Measurements from ENCODE around the gene HOXA11.

Gene HOXA11

GRCh38 chr7:27187475-27188385, 2.7 kb upstream of the HOXA11 start:
- no peak for DNase-seq (ENCODE audit: low read depth in 2 of 2)
- TF ChIP-seq CTCF (IDR thresholded peaks at IDR 0.05; ENCODE audit: low read depth, low read length), result no peak
- H3K4me3 ChIP-seq (replicated peaks in 1 of 2; ENCODE audit: low read depth in 2 of 2, low read length in 2 of 2), result no peak overlapping the region

- DNase-seq (ENCODE audit: low read depth in 2 of 2), result no peak
- H3K4me3 ChIP-seq (replicated peaks in 1 of 2; ENCODE audit: low read depth in 2 of 2, low read length in 2 of 2), result no peak overlapping the region
- no peak for TF ChIP-seq CTCF (IDR thresholded peaks at IDR 0.05; ENCODE audit: low read depth, low read length)
Observed at GRCh38 chr7:27186668-27187474, 1.8 kb upstream of the HOXA11 start.

GRCh38 chr7:27185854-27186667, 1.0 kb upstream of the HOXA11 start:
- H3K4me3 ChIP-seq (replicated peaks in 1 of 2; ENCODE audit: low read depth in 2 of 2, low read length in 2 of 2), result no peak overlapping the region
- no peak for TF ChIP-seq CTCF (IDR thresholded peaks at IDR 0.05; ENCODE audit: low read depth, low read length)
- DNase-seq (ENCODE audit: low read depth in 2 of 2), result no peak

- peak; percentile 19 to 26 for DNase-seq (ENCODE audit: low read depth in 2 of 2)
- H3K4me3 ChIP-seq (replicated peaks in 1 of 2; ENCODE audit: low read depth in 2 of 2, low read length in 2 of 2), result peak overlapping the region; percentile 29 to 38
- TF ChIP-seq CTCF (IDR thresholded peaks at IDR 0.05; ENCODE audit: low read depth, low read length), result no peak
Observed at GRCh38 chr7:27184337-27185012, 557 bp downstream of the HOXA11 start.

- TF ChIP-seq CTCF (IDR thresholded peaks at IDR 0.05; ENCODE audit: low read depth, low read length), result no peak
- peak overlapping the region; percentile 29 to 34 for H3K4me3 ChIP-seq (replicated peaks in 1 of 2; ENCODE audit: low read depth in 2 of 2, low read length in 2 of 2)
- DNase-seq (ENCODE audit: low read depth in 2 of 2), result no peak
Observed at GRCh38 chr7:27183682-27184336, 1.2 kb downstream of the HOXA11 start.

Measured in cardiac fibroblast (primary cell).